Muscle layer of colon (tissue), 2 donors: ENCODE measurements around the gene GLUL.
A peak's percentile ranks its signal among the peaks of the same experiment; 100 is the strongest.

Experiments used
- H3K27ac ChIP-seq: one replicate; pipeline ENCODE4 v1.7.0; 2013; ENCODE audit warnings: low read depth, mild to moderate bottlenecking, low read length, moderate library complexity
- H3K27me3 ChIP-seq, 2 donors: one replicate each; pipeline ENCODE4 v1.7.0; 2013; ENCODE audit warnings: low read length in 2 of 2, mild to moderate bottlenecking in 2 of 2; ENCODE audit not compliant: insufficient read depth in 2 of 2, control insufficient read depth in 1 of 2
- H3K36me3 ChIP-seq: one replicate; pipeline ENCODE4 v1.7.0; 2013; ENCODE audit warnings: mild to moderate bottlenecking, low read length; ENCODE audit not compliant: insufficient read depth
- H3K4me1 ChIP-seq: one replicate; pipeline ENCODE4 v1.7.0; 2013; ENCODE audit warnings: mild to moderate bottlenecking, low read length; ENCODE audit not compliant: insufficient read depth
- H3K4me3 ChIP-seq, 2 donors: one replicate each; pipeline ENCODE4 v1.7.0; 2013; ENCODE audit warnings: low read length in 2 of 2, low read depth in 1 of 2, mild to moderate bottlenecking in 1 of 2, moderate library complexity in 1 of 2
- H3K9ac ChIP-seq: one replicate; pipeline ENCODE4 v1.7.0; 2013; ENCODE audit warnings: low read length
- H3K9me3 ChIP-seq: one replicate; pipeline ENCODE4 v1.7.0; 2013; ENCODE audit warnings: mild to moderate bottlenecking, low read length
- donor health status: abdominal sarcoma.
- donor health status: Adenocarcinoma of cecum.

Gene GLUL

GRCh38 chr1:182392050-182393028 is 749 bp upstream of the GLUL start:
- H3K27ac ChIP-seq: peak overlapping the region; percentile 99
- H3K27me3 ChIP-seq: no peaks in the 10 kb centered on the region
- peaks cover 17% of the 10 kb centered on the region for H3K36me3 ChIP-seq
- H3K4me3 ChIP-seq: peak overlapping the region; percentile 86 to 94
- peaks cover 31% of the 10 kb centered on the region for H3K4me1 ChIP-seq
- H3K9ac ChIP-seq: peak overlapping the region; percentile 71
- H3K9me3 ChIP-seq: no peaks in the 10 kb centered on the region

- Histone ChIP-seq H3K27me3 (no peaks in the 10 kb centered on the region), H3K27ac (peak overlapping the region; percentile 99), H3K4me3 (peak overlapping the region; percentile 86 to 94), H3K36me3 (peaks cover 30% of the 10 kb centered on the region), H3K9me3 (no peaks in the 10 kb centered on the region), H3K9ac (peak overlapping the region; percentile 93), H3K4me1 (peaks cover 19% of the 10 kb centered on the region)
These were observed 595 bp downstream of the GLUL start for GRCh38 chr1:182391028-182391361.

- H3K4me1 ChIP-seq: peaks cover 19% of the 10 kb centered on the region
- H3K36me3 ChIP-seq: peaks cover 41% of the 10 kb centered on the region
- peak overlapping the region; percentile 86 to 94 for H3K4me3 ChIP-seq
- peak overlapping the region; percentile 93 for H3K9ac ChIP-seq
- H3K27ac ChIP-seq: peak overlapping the region; percentile 99
- H3K27me3 ChIP-seq: no peaks in the 10 kb centered on the region
- H3K9me3 ChIP-seq: no peaks in the 10 kb centered on the region
These were observed 2.0 kb downstream of the GLUL start for GRCh38 chr1:182389619-182390047.

DNA sequence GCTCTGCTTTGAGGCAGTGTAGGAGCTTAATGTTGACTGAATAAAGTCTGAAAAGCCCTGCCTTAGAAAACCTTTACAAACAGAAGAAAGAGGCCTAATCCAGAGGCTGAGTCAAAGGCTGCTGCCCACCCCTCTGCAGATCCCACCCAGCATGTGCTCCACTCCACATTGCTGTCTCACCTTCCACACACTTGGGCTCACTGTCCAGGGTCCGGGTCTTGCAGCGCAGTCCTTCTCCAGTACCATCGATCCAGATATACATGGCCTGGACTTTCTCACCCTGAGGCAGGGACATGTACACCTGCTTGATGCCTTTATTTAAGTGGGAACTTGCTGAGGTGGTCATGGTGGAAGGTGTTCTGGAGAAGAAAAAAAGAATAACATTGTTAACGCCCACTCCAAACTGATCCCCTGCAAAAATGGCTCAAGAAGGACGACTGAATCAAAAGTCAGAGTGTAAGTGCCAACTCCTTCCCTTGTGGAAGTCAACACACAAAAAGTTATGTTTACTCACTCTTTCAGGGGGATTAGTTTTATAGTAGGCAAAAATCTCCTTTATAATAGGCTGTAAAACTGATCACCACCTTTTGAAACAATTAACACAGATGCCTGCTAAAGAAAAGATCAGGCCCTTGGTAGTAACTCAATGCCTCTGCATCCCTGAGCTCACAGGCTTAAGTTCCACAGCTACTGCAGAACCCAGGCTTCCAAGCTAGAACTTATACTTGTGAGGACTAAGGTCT is 3.0 kb downstream of the GLUL start:
- H3K9me3 ChIP-seq: no peaks in the 10 kb centered on the region
- H3K9ac ChIP-seq: peak overlapping the region; percentile 93
- peaks cover 52% of the 10 kb centered on the region for H3K36me3 ChIP-seq
- H3K27ac ChIP-seq: peak overlapping the region; percentile 99
- H3K4me1 ChIP-seq: peaks cover 19% of the 10 kb centered on the region
- peak overlapping the region in 1 of 2 donors; percentile 86 for H3K4me3 ChIP-seq
- H3K27me3 ChIP-seq: no peaks in the 10 kb centered on the region

GRCh38 chr1:182387566-182387965 is 4.0 kb downstream of the GLUL start:
- Histone ChIP-seq H3K27ac (no peak overlapping the region), H3K9me3 (no peaks in the 10 kb centered on the region), H3K9ac (no peak overlapping the region), H3K27me3 (no peaks in the 10 kb centered on the region), H3K4me3 (no peak overlapping the region), H3K36me3 (peaks cover 60% of the 10 kb centered on the region), H3K4me1 (peaks cover 14% of the 10 kb centered on the region)

DNA sequence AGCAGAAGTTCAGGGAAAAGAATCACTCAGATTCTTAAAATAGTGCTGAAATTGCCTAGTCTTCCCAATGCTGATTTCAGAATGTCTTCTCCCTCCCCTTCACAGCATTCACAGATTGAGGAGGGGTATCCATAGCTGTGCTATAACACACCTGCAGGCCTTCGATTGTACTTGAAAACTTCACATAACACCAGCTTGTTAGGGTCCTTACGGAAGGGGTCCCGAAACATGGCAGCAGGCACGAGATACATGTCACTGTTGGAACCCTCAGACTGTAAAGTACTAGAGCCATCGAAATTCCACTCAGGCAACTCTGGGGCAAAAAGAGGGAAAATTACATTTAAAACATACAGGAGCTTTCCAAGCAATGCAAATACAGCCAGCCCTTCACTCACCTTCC is 4.6 kb downstream of the GLUL start:
- H3K9ac ChIP-seq: no peak overlapping the region
- no peak overlapping the region for H3K4me3 ChIP-seq
- no peaks in the 10 kb centered on the region for H3K27me3 ChIP-seq
- peaks cover 12% of the 10 kb centered on the region for H3K4me1 ChIP-seq
- H3K9me3 ChIP-seq: no peaks in the 10 kb centered on the region
- no peak overlapping the region for H3K27ac ChIP-seq
- H3K36me3 ChIP-seq: peaks cover 66% of the 10 kb centered on the region

GRCh38 chr1:182385885-182386853 is 5.4 kb downstream of the GLUL start:
- H3K4me3 ChIP-seq: no peak overlapping the region
- peaks cover 67% of the 10 kb centered on the region for H3K36me3 ChIP-seq
- H3K27ac ChIP-seq: no peak overlapping the region
- H3K9ac ChIP-seq: no peak overlapping the region
- peaks cover 12% of the 10 kb centered on the region for H3K4me1 ChIP-seq
- no peaks in the 10 kb centered on the region for H3K27me3 ChIP-seq
- H3K9me3 ChIP-seq: no peaks in the 10 kb centered on the region

GRCh38 chr1:182384387-182384960 is 7.1 kb downstream of the GLUL start:
- H3K27ac ChIP-seq: no peak overlapping the region
- H3K27me3 ChIP-seq: no peaks in the 10 kb centered on the region
- H3K9ac ChIP-seq: no peak overlapping the region
- H3K4me1 ChIP-seq: peaks cover 12% of the 10 kb centered on the region
- peaks cover 62% of the 10 kb centered on the region for H3K36me3 ChIP-seq
- H3K9me3 ChIP-seq: no peaks in the 10 kb centered on the region
- no peak overlapping the region for H3K4me3 ChIP-seq

DNA sequence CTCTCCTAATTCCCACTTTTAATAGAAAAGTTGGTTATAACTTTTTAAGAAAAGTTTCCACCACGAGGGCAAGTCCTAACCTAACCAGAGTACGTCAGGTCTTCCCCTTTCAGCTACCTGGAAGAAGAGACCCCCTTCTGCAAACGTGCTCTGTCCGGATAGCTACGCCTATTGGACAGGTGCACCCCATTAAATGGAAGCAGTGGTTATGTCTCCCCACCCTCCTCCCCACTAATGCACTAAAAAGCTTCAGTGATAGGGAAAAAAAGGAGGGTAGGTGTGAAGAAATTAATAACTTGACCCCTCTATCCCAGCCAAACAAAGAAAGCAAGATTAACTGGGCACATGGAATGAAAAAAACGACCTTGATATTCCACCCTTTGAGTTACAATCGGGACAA is 7.7 kb downstream of the GLUL start:
- H3K9ac ChIP-seq: no peak overlapping the region
- peaks cover 7% of the 10 kb centered on the region for H3K4me1 ChIP-seq
- H3K27me3 ChIP-seq: no peaks in the 10 kb centered on the region
- peaks cover 62% of the 10 kb centered on the region for H3K36me3 ChIP-seq
- no peaks in the 10 kb centered on the region for H3K9me3 ChIP-seq
- no peak overlapping the region for H3K27ac ChIP-seq
- H3K4me3 ChIP-seq: no peak overlapping the region

- H3K4me3 ChIP-seq: no peak overlapping the region
- H3K9me3 ChIP-seq: no peaks in the 10 kb centered on the region
- H3K9ac ChIP-seq: no peak overlapping the region
- H3K36me3 ChIP-seq: peaks cover 58% of the 10 kb centered on the region
- H3K27ac ChIP-seq: no peak overlapping the region
- no peaks in the 10 kb centered on the region for H3K27me3 ChIP-seq
- no peaks in the 10 kb centered on the region for H3K4me1 ChIP-seq
These were observed 8.4 kb downstream of the GLUL start for GRCh38 chr1:182383037-182383661.
